C4-2B (cell line): ENCODE measurements around the gene PGAP6.

Experiments used
- H3K27ac ChIP-seq: fragments of 450-650 bp; 2 replicates; pipeline ENCODE4 v1.5.1; 2017
- CTCF ChIP-seq: fragments of 450-650 bp; conservative IDR thresholded peaks from 2 replicates; pipeline ENCODE4 v1.5.1; 2017; ENCODE audit warnings: mild to moderate bottlenecking
- ZFX ChIP-seq: fragments of 450-650 bp; IDR thresholded peaks from 2 replicates; pipeline ENCODE4 v1.6.1; 2017

Gene PGAP6

DNA sequence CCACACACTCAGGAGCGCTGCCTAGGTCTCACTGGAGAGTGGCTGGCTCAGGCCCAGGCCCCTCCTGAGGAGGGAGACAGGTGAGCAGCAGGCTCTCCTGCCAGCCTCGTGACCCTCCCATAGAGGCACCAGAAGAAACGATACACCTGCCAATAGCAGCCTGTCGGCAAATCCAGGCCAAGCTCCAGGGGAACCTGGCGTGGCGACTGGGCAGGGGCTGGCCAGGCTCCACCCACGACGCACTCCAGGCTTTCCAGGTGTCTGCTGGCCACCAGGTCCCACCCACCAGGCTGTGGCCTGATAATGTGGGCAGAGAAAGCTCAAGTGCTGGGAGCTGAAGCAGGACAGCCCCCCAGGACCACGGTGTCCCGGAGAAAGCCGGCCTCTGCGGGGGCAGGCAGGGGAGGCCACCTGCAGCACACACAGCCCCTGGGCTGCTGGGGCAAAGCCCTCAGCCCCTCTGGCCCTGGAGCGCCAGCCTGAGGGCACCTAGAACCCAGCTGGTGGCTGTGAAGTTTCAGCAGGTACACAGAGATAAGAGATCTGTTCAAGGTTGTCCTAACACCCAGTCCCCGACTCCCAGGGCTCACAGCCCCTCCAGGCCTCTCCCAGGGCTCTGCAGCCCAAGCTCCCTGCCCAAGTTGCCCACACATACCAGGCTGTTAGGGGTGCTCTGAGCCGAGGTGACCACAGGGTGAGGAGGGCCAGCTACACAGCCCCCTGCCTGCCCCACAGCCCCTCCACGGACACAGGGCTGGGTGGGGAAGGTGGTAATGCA lies 2.4 kb downstream of the PGAP6 start:
- H3K27ac ChIP-seq, result peak overlapping the region; percentile 99
- TF ChIP-seq CTCF, result no peak
- no peak for TF ChIP-seq ZFX

DNA sequence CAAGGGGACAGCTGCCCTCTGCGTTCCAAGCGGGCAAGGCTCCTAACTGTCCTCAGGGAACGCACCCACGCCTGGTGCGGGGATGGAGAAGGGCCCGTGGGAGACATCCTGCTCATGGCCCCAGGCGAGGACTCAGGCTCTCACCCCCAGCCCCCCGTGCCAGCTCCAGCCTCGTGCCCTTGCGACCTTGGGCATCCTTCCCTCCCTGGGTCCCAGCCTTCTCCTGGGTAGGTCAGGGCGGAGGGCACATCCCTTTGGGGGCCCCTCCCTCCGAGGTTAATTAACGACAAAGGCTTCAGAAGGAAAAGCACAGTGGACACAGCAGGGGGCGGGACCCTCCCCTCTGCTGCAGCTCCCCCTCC lies 3.0 kb downstream of the PGAP6 start:
- TF ChIP-seq CTCF, result no peak
- no peak for TF ChIP-seq ZFX

GRCh38 chr16:378113-378820 lies 3.5 kb downstream of the PGAP6 start:
- H3K27ac ChIP-seq, result peak overlapping the region; percentile 99

More for the DNA sequence above, 3.0 kb downstream of the PGAP6 start:
- peak overlapping the region; percentile 99 for H3K27ac ChIP-seq

DNA sequence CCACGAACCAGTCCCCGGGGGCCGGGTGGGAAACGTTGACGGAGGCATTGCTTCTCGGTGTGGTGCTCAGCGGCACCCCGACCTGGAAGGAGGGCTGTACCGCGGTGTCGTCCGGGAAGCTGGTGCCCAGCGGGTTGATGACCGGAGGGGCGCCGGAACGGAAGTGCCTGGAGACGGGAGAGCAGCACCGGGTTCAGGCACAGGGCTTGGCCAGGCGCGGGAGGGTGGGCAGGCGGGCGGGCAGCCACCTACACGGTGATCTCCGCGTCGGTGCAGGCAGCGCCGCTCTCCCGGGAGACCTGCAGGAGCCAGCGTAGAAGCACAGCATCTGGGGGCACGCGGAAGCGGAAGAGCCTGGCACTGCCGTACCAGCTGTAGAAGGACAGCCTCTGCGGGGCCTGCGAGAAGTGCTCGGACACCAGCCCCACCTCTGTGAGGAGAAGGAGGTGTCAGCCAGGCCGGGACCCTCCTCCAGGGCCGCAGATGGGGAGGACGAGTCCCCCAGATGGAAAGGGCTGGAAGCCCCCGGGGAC lies 4.3 kb downstream of the PGAP6 start:
- no peak overlapping the region for H3K27ac ChIP-seq
- no peak for TF ChIP-seq CTCF
- no peak for TF ChIP-seq ZFX

DNA sequence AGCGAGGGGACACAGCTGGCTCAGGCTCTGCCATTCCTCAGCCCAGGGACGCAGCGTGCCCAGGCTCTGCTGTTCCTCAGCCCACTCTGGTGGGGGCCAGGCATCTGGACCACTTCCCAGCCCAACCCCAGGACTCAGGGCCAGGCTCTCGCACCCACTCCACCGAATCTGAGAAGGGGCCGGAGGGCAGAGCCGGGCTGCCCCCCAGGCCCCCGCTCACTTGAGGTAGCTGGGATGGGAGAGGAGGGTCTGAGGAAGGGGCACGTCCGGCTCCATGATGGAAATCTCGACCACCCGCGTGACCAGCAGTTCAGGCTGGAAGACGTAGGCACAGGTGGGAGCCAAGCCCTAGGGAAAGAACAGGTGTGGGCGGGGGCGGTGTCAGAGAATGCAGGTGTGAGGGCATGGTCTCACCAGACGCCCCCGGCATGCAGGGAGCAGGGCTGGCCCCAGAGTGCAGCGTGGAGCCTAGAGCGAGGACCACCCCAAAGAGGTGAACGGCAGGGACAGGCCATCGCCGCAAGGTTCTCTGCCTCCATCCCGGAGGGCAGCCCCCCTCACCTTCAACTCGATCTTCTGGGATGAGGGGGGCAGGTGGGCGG lies 4.9 kb downstream of the PGAP6 start:
- H3K27ac ChIP-seq, result no peak overlapping the region
- TF ChIP-seq ZFX, result no peak
- no peak for TF ChIP-seq CTCF

GRCh38 chr16:375927-376816 lies 5.6 kb downstream of the PGAP6 start:
- H3K27ac ChIP-seq, result no peak overlapping the region
- TF ChIP-seq ZFX, result no peak
- no peak for TF ChIP-seq CTCF

GRCh38 chr16:375212-375611 lies 6.6 kb downstream of the PGAP6 start:
- H3K27ac ChIP-seq, result no peak overlapping the region
- TF ChIP-seq ZFX (no peak), CTCF (no peak)
